Stimulated activated CD8-positive, alpha-beta memory T cell treated with anti-CD3 and anti-CD28 coated beads, Interleukin-15, amount 100 ng/mL, for 48 hours (primary cell): Measurements from ENCODE around the gene FBXO47.

Experiments used
- DNase-seq, 2 donors: peaks; one replicate each; pipeline ENCODE4 v3.0.0-alpha.2; 2020; ENCODE audit warnings: low read depth in 2 of 2

Gene FBXO47

DNA sequence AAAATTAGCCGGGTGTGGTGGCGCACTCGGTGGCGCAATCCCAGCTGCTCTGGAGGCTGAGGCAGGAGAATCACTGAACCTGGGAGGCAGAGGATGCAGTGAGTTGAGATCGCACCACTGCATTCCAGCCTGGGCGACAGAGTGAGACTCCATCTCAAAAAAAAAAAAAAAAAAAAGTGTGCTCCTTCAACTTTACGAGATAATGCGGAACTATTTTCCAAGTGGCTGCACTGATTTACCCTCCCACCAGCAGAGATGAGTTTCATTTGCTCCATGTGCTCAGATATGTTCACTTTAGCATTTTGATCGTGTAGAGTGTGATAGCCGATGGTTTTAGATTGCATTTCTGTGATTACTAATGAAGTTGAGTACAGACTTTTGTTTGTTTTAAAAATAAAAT is 61.8 kb downstream of the FBXO47 start:
- DNase-seq = no peak

GRCh38 chr17:38904892-38905291 is 62.3 kb downstream of the FBXO47 start:
- no peak for DNase-seq

GRCh38 chr17:38903404-38903803 is 63.8 kb downstream of the FBXO47 start:
- DNase-seq = no peak

DNA sequence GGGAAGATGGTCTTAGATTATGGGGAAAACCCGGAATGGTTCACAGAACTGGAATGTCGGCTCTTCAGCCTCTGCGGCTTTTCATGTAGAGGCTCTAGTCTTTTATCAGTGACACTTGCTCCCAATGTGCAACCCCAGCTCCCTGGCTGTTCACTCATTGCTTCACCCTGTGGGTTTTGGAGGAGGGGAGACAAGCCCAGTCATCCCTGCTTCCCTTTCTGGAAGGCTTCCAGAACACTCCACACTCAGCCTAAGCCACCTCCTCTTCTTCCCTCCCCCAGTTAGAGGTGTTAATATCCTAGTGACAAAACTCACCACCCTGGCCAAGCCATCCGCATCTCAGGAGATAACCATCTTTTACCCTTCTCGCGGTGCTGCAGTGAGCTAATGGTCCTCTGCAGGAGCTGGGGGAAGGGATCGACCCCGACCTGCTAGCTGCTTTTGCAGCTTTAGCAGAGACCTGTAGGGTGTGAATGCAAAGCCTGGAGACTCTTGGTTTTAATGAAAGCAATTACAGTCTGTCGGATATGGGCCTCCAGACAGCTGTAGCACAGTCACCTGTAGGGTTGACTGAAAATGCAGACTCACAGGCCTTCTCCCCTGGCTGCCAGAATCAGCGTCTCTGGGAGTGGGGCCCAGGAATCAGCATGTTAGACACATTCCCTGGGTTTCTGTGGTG is 66.1 kb downstream of the FBXO47 start:
- peak in 1 of 2 donors; percentile 30 for DNase-seq

DNA sequence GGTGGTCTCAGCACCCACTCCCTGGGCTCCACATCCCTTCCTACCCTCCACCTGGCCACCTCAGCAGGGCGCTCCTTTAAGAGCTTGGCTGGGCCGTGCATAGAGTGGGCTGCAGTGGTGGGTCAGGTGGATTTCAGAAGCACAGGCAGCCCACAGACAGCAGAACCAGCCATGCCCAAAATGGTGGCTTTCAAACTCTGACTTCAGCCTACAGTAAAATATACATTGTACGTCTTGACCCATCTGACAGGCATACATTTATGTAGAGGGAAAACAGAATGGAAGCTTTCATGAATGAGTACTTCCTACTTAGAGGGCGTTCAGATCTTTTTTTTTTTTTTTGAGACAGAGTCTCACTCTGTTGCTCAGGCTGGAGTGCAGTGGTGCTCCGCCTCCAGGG is 67.8 kb downstream of the FBXO47 start:
- DNase-seq = no peak

DNA sequence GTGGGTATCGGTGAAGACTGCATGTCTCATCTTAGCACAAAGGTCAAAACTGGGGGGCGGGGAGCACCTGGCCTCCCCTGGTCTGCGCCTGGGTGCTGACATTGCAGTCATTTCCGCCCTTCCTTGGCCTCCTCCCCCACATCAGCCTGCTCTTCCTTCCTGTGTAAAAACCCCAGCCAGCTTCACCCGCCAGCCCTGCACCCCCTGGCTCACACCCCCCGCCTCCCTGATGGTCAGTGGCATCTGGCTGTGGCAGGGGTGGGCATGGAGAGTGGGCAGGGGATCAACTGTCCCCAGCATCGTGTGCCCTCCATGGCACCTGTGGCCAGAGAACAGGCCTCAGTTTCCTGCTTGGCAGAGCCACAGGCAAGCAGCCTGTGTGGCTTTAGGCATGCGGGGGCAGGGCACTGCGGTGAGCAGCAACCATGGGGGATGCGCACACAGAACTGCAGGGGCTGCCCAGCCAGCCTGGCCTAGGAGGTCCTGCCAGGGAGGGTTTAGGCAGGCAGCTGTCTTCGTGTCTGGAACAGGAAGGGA is 68.3 kb downstream of the FBXO47 start:
- peak; percentile 89 to 90 for DNase-seq

GRCh38 chr17:38898291-38898679 is 68.9 kb downstream of the FBXO47 start:
- no peak for DNase-seq

GRCh38 chr17:38897671-38898290 is 69.4 kb downstream of the FBXO47 start:
- DNase-seq = no peak

DNA sequence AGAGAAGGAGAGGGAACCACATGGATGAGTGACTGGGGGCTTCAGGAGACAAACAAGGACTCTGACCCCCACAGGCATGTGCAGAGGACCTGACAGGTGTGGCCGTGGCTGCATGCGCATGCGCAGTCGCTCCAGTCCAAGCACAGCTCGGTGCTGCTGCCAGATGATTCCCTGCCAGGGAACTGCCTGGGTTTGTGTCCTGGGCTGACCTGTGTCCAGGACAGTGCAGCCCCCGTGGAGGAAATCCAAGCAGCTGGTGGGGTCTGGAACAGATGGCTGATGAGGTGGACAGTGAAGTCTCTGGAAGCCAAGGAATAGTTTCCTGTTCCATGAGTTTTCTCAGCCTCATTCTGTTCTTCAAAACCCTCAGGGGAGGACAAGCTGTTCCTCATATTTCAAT is 70.0 kb downstream of the FBXO47 start:
- no peak for DNase-seq

- no peak for DNase-seq
Measured at GRCh38 chr17:38896346-38896954, 70.8 kb downstream of the FBXO47 start.

DNA sequence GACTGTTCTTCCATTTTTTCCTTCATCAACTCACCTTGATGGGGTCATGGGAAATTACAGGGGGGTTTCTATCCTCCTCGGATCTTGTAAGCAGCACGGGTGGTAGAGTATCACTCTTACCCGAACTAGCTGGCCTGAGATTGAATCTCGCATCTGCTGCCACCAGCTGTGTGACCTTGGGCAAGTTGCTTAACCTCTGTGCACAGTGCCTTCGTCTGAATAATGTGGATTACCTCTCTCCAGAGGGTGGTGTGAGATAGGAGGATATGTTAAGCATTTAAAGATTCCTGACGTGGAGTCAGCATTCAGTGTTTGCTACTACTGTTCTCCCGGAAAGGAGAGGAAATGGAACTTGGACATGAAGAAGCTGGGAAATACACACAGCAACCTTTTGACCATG is 72.9 kb downstream of the FBXO47 start:
- DNase-seq = no peak

DNA sequence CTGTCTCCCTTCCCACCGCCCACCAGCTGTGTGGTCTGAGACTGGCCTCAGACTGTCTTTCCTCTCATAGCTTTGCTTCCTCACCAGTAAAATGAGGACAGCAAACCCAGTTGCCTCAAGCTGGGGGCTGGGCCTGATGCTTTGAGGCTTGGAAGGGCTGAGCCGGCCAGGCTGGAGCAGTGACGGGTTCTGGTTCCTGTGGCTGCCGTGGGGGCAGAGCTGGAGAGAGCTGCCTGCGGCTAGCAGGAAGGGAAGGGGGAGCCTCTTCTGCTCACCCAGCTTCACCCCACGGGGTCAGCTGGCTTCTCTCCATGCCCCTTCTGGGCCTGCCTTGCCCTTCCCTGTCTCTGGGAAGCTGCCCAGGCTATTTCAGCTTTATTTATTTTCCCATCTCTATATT is 73.6 kb downstream of the FBXO47 start:
- peak; percentile 47 to 65 for DNase-seq

GRCh38 chr17:38893113-38893512 is 74.1 kb downstream of the FBXO47 start:
- no peak for DNase-seq

- DNase-seq = no peak
Measured at GRCh38 chr17:38892620-38893019, 74.6 kb downstream of the FBXO47 start.

DNA sequence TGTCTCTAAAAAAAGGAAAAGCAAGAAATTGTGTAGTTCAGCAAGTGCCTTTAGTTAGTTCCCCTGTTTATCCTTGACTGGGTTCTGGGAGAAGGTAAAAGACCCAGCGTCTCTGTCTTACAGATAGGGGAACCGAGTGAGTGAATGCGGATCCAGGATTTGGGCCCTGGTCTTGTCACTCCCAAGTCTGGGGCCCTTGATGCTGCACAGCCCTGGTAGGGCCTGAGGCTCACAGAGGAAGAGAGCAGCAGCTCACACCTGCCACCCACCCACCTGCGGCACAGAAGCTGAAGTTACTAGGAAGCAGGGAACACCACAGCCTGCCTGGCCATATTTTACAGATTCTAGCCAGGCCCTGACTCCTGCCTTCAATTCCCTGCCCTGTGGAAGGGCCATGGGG is 75.1 kb downstream of the FBXO47 start:
- no peak for DNase-seq

GRCh38 chr17:38891441-38891840 is 75.8 kb downstream of the FBXO47 start:
- DNase-seq = no peak

- DNase-seq = no peak
Measured at GRCh38 chr17:38890410-38890746, 76.8 kb downstream of the FBXO47 start.

DNA sequence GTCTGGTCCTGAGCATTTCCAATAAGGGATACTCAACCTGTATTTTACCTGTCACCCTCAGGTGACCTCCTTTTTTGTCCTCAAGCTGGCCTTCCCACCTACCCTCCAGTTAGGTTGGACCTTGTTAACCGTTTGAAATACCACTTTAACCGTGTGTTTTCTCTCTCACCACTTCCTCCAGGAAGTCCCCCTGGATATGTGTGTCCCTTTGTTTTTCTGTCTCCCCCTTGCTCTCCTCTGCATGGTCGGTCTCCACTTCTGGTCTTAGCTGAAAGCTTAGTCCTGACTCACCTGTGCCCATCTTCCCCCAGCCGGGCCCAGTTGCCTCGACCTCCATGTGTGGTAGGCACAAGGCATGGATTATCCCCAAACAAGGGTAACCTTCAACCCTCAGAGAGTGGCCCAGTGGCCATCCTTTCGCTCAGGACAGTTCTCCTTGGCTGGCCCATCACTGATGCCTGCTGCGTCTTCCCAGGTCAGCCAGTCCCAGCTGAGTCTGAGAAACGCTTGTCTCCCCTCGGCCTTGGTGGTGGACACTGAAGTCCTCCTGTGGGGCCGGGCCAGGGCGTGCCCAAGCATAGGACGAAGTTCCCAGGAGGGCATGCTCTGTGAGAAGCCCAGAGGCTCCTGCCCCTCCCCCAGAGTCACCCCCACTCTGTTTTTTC is 77.3 kb downstream of the FBXO47 start:
- DNase-seq = no peak

GRCh38 chr17:38888842-38889241 is 78.4 kb downstream of the FBXO47 start:
- DNase-seq = no peak

DNA sequence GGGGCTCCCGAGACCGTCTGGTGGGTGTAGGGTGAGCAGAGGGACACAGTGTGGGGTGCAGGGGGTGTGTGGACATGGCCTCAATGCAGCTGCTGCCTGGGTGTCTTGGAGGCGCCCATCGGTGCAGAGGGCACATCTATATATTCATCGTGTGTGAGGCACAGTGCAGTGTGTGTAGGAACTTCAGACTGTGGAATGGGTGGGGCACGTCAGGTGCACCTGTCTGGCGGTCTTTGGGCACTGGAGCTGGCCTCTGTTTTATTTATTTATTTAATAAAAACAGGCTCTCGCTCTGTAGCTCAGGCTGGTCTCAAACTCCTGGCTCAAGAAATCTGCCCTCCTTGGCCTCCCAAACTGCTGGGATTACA is 80.6 kb downstream of the FBXO47 start:
- DNase-seq = no peak
